ENCODE data around the gene OR52D1. TPM values are rescaled to one million over a fixed set of nuclear protein-coding genes. Genes with fewer than 3 reads are reported as not detected.

OR52D1 gene
- total RNA-seq (2012; rRNA removed) = not detected in 2 replicates

DNA sequence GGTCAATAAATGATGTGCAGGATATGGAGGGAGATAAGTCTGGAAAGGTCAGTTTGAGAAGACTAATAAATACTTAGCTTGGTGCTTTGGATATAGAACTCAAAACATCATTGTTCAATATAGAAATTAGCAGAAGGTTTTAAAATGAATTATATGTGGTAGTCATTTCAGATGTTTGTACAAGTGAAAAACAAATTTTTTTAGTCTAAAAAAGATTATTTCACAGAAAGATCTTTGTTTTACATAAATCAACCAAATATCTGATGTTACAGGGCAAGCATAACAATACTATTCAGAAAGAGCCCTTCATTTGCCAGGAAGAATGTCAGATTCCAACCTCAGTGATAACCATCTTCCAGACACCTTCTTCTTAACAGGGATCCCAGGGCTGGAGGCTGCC lies at the start of gene OR52D1:
OR52D1 (plus strand) TSS at position 301 of the 400 bp plus-strand sequence; CDS start at position 323, 22 bp downstream.
- no peaks in the 10 kb centered on the region for H3K36me3 ChIP-seq (ENCODE audit: insufficient read depth, low read length)
- no peaks in the 10 kb centered on the region for H3K27me3 ChIP-seq (ENCODE audit: control insufficient read depth, insufficient read depth, low read length)

GRCh38 chr11:5441414-5441813 lies 47.1 kb upstream of the OR52D1 start, which contains the start of gene OR51I1:
Gene OR51I1 (minus strand): TSS chr11:5441514. CDS start chr11:5441514, 0 bp downstream.
- Histone ChIP-seq H3K4me1 (ENCODE audit: control insufficient read depth, insufficient read depth, low read length) (no peaks in the 10 kb centered on the region), H3K4me2 (ENCODE audit: low read length) (no peak within 1 kb of the TSS), H3K9me3 (replicated peaks; ENCODE audit: low read length) (no peaks in the 10 kb centered on the region), H3K36me3 (ENCODE audit: insufficient read depth, low read length) (no peaks in the 10 kb centered on the region), H3K9ac (ENCODE audit: low read depth, low read length) (no peak within 1 kb of the TSS), H3K4me3 (ENCODE audit: low read length) (no peak within 1 kb of the TSS), H3K27me3 (ENCODE audit: control insufficient read depth, insufficient read depth, low read length) (no peaks in the 10 kb centered on the region)

More for the DNA sequence above, at the start of gene OR52D1:
- no peak within 1 kb of the TSS for H3K4me3 ChIP-seq (ENCODE audit: low read length)
- no peak within 1 kb of the TSS for H3K4me2 ChIP-seq (ENCODE audit: low read length)
- H3K9ac ChIP-seq (ENCODE audit: low read depth, low read length) = no peak within 1 kb of the TSS
- no peaks in the 10 kb centered on the region for H3K4me1 ChIP-seq (ENCODE audit: control insufficient read depth, insufficient read depth, low read length)
- no peaks in the 10 kb centered on the region for H3K9me3 ChIP-seq (replicated peaks; ENCODE audit: low read length)

- H3K4me3 ChIP-seq (ENCODE audit: low read length) = no peak overlapping the region
- no peak overlapping the region for H3K9ac ChIP-seq (ENCODE audit: low read depth, low read length)
- no peaks in the 10 kb centered on the region for H3K36me3 ChIP-seq (ENCODE audit: insufficient read depth, low read length)
- H3K27me3 ChIP-seq (ENCODE audit: control insufficient read depth, insufficient read depth, low read length) = no peaks in the 10 kb centered on the region
- H3K4me1 ChIP-seq (ENCODE audit: control insufficient read depth, insufficient read depth, low read length) = no peaks in the 10 kb centered on the region
- H3K4me2 ChIP-seq (ENCODE audit: low read length) = no peak overlapping the region
- no peaks in the 10 kb centered on the region for H3K9me3 ChIP-seq (replicated peaks; ENCODE audit: low read length)
These were observed 44.6 kb upstream of the OR52D1 start for GRCh38 chr11:5443835-5444393.

GRCh38 chr11:5449023-5449422 lies 39.5 kb upstream of the OR52D1 start, which contains the start of gene OR51I2:
Gene OR51I2 (plus strand): TSS chr11:5449323. CDS start chr11:5453489, 4,166 bp downstream.
- Histone ChIP-seq H3K4me2 (ENCODE audit: low read length) (no peak within 1 kb of the TSS), H3K27me3 (ENCODE audit: control insufficient read depth, insufficient read depth, low read length) (no peaks in the 10 kb centered on the region), H3K9ac (ENCODE audit: low read depth, low read length) (no peak within 1 kb of the TSS), H3K36me3 (ENCODE audit: insufficient read depth, low read length) (no peaks in the 10 kb centered on the region), H3K4me1 (ENCODE audit: control insufficient read depth, insufficient read depth, low read length) (no peaks in the 10 kb centered on the region), H3K9me3 (replicated peaks; ENCODE audit: low read length) (no peaks in the 10 kb centered on the region), H3K4me3 (ENCODE audit: low read length) (no peak within 1 kb of the TSS)

DNA sequence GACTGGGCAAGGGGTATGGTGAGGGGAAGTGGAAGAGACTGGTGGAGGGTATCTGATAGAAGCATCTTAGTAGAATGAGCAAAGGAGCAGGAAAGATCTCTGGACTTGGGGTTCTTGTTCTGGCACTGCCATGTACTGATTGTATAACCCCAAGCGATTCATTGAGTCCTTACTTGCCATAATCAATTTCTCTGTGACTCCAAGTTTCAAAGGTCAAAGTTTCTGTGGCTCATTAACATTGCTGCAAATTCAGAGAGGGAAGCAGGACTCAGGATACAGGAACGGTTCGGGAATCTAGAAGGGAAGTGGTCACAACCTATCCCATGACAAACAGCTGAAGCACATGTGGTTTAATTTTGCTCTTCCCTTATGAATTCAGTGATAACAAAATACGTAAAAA lies 39.1 kb upstream of the OR52D1 start:
- Histone ChIP-seq H3K9ac (ENCODE audit: low read depth, low read length) (no peak overlapping the region), H3K36me3 (ENCODE audit: insufficient read depth, low read length) (no peaks in the 10 kb centered on the region)

DNA sequence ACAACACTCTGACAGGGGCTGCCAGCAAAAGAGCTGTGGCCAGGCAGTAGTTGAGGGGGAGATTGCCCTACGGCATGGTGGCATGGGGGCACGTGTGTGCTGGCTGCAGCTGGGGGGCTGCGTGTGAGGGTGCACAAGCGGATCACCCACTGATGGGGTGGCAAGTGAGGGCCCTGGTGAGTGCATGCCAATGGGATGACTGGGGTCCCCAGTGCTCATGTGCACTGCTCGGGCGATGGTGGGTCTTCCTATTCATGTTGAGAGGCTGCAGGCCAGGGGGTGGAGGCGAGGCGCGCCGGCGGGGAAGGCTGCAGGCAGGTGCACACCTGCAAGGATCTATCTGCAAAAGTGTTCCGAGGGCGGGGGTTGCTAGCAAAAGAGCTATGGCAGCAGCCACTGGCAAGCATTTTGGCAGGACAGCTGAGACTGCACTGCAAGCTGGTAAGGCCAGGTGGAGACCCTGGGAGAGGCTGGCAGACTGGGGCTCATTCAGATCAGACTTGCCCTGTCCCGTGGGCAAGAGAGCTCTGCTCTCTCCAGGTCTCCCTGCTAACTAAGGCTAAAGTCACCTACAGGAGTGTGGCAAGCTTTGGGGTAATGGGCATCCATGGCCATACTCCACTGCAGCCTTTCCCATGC lies 27.4 kb upstream of the OR52D1 start:
- Histone ChIP-seq H3K4me2 (ENCODE audit: low read length) (no peak overlapping the region), H3K4me3 (ENCODE audit: low read length) (no peak overlapping the region), H3K9ac (ENCODE audit: low read depth, low read length) (no peak overlapping the region), H3K36me3 (ENCODE audit: insufficient read depth, low read length) (no peaks in the 10 kb centered on the region), H3K27me3 (ENCODE audit: control insufficient read depth, insufficient read depth, low read length) (no peaks in the 10 kb centered on the region), H3K4me1 (ENCODE audit: control insufficient read depth, insufficient read depth, low read length) (no peaks in the 10 kb centered on the region), H3K9me3 (replicated peaks; ENCODE audit: low read length) (no peaks in the 10 kb centered on the region)

More for the DNA sequence above, 39.1 kb upstream of the OR52D1 start:
- no peak overlapping the region for H3K4me2 ChIP-seq (ENCODE audit: low read length)
- no peaks in the 10 kb centered on the region for H3K4me1 ChIP-seq (ENCODE audit: control insufficient read depth, insufficient read depth, low read length)
- H3K4me3 ChIP-seq (ENCODE audit: low read length) = no peak overlapping the region
- H3K27me3 ChIP-seq (ENCODE audit: control insufficient read depth, insufficient read depth, low read length) = no peaks in the 10 kb centered on the region
- H3K9me3 ChIP-seq (replicated peaks; ENCODE audit: low read length) = no peaks in the 10 kb centered on the region

DNA sequence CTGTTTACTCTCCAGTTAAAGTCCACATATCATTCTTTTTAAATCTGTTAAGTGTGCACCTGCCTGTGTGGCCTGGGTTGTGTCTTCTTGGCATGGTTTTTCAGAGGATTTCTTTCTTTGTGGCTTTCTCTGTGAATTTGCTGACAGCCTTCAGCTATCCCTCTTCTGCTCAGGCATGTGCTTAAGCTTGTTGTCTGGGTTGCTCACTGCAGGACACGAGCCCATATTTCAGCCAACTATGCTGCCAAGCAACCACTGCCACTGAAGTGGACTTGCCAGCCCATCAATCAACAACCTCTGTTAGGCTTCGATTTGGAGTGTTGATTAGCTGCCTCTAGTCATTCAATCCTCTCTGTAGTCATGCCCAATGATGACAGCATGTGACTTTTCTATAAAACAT lies 21.0 kb upstream of the OR52D1 start:
- Histone ChIP-seq H3K36me3 (ENCODE audit: insufficient read depth, low read length) (no peaks in the 10 kb centered on the region), H3K9ac (ENCODE audit: low read depth, low read length) (no peak overlapping the region), H3K27me3 (ENCODE audit: control insufficient read depth, insufficient read depth, low read length) (peaks cover 6% of the 10 kb centered on the region), H3K4me3 (ENCODE audit: low read length) (no peak overlapping the region), H3K4me1 (ENCODE audit: control insufficient read depth, insufficient read depth, low read length) (no peaks in the 10 kb centered on the region), H3K4me2 (ENCODE audit: low read length) (no peak overlapping the region), H3K9me3 (replicated peaks; ENCODE audit: low read length) (no peaks in the 10 kb centered on the region)

DNA sequence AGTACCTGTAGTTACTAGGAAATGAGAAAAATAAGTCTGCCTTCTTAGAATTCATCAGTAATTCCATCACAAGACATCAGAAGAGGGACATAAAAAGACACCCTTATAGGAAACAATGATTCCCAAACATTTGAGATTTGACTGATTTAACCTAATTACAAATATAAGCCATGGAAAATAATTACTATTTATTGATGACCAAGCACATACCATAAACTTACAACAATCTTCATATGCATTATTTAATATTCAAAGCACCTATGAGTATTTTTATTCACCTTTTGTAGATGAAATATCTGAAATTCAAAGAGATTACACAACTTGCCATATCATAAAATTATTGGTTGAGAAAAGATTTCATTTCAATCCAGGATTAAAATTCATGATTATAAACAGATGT lies 14.6 kb upstream of the OR52D1 start:
- Histone ChIP-seq H3K9me3 (replicated peaks; ENCODE audit: low read length) (no peaks in the 10 kb centered on the region), H3K4me2 (ENCODE audit: low read length) (no peak overlapping the region), H3K4me1 (ENCODE audit: control insufficient read depth, insufficient read depth, low read length) (no peaks in the 10 kb centered on the region), H3K36me3 (ENCODE audit: insufficient read depth, low read length) (no peaks in the 10 kb centered on the region), H3K9ac (ENCODE audit: low read depth, low read length) (no peak overlapping the region), H3K27me3 (ENCODE audit: control insufficient read depth, insufficient read depth, low read length) (peaks cover 12% of the 10 kb centered on the region), H3K4me3 (ENCODE audit: low read length) (no peak overlapping the region)

GRCh38 chr11:5476186-5476819 lies 12.2 kb upstream of the OR52D1 start:
- Histone ChIP-seq H3K36me3 (ENCODE audit: insufficient read depth, low read length) (no peaks in the 10 kb centered on the region), H3K4me1 (ENCODE audit: control insufficient read depth, insufficient read depth, low read length) (no peaks in the 10 kb centered on the region), H3K9me3 (replicated peaks; ENCODE audit: low read length) (no peaks in the 10 kb centered on the region), H3K27me3 (ENCODE audit: control insufficient read depth, insufficient read depth, low read length) (peaks cover 12% of the 10 kb centered on the region), H3K4me2 (ENCODE audit: low read length) (no peak overlapping the region), H3K9ac (ENCODE audit: low read depth, low read length) (no peak overlapping the region), H3K4me3 (ENCODE audit: low read length) (no peak overlapping the region)

DNA sequence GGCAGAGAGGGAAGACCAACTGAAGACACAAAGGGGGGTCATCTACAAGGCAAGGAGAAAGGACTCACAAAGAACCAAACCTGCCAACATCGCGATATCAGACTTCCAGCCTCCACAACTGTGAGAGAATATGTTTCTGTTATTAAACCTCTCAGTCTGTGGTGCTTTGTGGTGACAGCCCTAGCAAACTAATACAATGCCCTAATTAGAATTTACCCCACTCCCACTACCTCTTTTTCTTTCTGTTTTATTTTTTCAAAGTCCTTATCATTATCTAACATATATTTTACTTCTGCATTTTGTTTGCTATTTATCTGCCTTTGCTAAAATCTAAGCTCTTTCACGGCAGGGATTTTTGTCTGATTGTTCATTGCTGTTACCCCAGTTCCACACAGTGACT lies 2.5 kb upstream of the OR52D1 start:
- H3K27me3 ChIP-seq (ENCODE audit: control insufficient read depth, insufficient read depth, low read length) = no peaks in the 10 kb centered on the region
- H3K9ac ChIP-seq (ENCODE audit: low read depth, low read length) = no peak overlapping the region
- H3K36me3 ChIP-seq (ENCODE audit: insufficient read depth, low read length) = no peaks in the 10 kb centered on the region
- H3K9me3 ChIP-seq (replicated peaks; ENCODE audit: low read length) = no peaks in the 10 kb centered on the region
- H3K4me1 ChIP-seq (ENCODE audit: control insufficient read depth, insufficient read depth, low read length) = no peaks in the 10 kb centered on the region
- H3K4me2 ChIP-seq (ENCODE audit: low read length) = no peak overlapping the region
- H3K4me3 ChIP-seq (ENCODE audit: low read length) = no peak overlapping the region

DNA sequence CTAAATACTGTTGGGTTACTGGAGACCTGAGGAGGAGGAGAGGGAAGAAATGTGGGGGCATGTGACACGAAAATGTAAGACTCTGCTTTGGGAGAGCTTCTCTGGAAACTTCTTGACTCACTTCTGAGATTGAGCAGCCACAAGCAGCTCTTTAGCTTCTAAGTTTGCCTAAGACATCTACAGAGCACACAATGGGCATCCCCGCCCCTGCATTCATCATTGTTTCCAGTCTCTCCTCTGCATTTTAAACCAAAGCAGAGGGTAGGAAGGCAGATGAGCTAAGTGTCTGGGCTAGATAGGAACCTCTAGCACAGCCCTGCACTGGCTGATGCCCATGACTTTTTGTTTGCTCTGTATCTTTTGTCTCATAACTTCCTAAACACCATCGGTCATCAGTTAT lies 2.1 kb upstream of the OR52D1 start:
- Histone ChIP-seq H3K4me3 (ENCODE audit: low read length) (no peak overlapping the region), H3K9me3 (replicated peaks; ENCODE audit: low read length) (no peaks in the 10 kb centered on the region), H3K36me3 (ENCODE audit: insufficient read depth, low read length) (no peaks in the 10 kb centered on the region), H3K27me3 (ENCODE audit: control insufficient read depth, insufficient read depth, low read length) (no peaks in the 10 kb centered on the region), H3K4me1 (ENCODE audit: control insufficient read depth, insufficient read depth, low read length) (no peaks in the 10 kb centered on the region), H3K9ac (ENCODE audit: low read depth, low read length) (no peak overlapping the region), H3K4me2 (ENCODE audit: low read length) (no peak overlapping the region)
